Endothelial cell of umbilical vein (primary cell): ENCODE measurements around the gene OR6T1. TPM values are rescaled to one million over a fixed set of nuclear protein-coding genes. Genes with fewer than 3 reads are reported as not detected.

ENCODE experiments used
- BruUV-seq: library from RNA; stranded (reverse); fragments of 400-500 nt; replicated peaks from 2 replicates; lab custom pipeline; 2021; lab: Mats Ljungman, UMichigan
- CTCF ChIA-PET: fragments of 300-600, 350-600 bp; sonication (Branson Sonifier 250); formaldehyde crosslinking; loops from one replicate; lab custom pipeline; 2021; ENCODE audit warnings: antibody characterized with exemption, inconsistent platforms; lab: Charles Lee
- POLR2A ChIA-PET: fragments of 300-600, 350-600 bp; sonication (Branson Sonifier 250); formaldehyde crosslinking; loops from one replicate; lab custom pipeline; 2021; ENCODE audit warnings: antibody characterized with exemption, inconsistent platforms; lab: Charles Lee
- DNase-seq: peaks from one replicate; pipeline ENCODE4 v3.0.0-alpha.2; 2011; ENCODE audit warnings: low read depth, low spot score
- FAIRE-seq: peaks from 2 replicates; lab custom pipeline; 2011; peaks lifted over from hg19 to GRCh38; lab: Jason Lieb, UNC
- H2AFZ ChIP-seq: 2 replicates; pipeline ENCODE4 v1.6.0; 2012; ENCODE audit warnings: low read depth, low read length, control low read depth, inconsistent platforms
- H3K27ac ChIP-seq: 2 replicates; pipeline ENCODE4 v1.5.1; 2011; ENCODE audit warnings: low read depth, mild to moderate bottlenecking, control low read depth, low read length, moderate library complexity; ENCODE audit not compliant: insufficient read depth
- H3K27me3 ChIP-seq, 2 experiments: 2 replicates each; pipeline versions ENCODE4 v1.6.0 to v1.6.1; 2011; ENCODE audit warnings: low read length in 2 of 2, mixed read lengths in 1 of 2; ENCODE audit not compliant: control insufficient read depth in 2 of 2, insufficient read depth in 2 of 2
- H3K36me3 ChIP-seq, 2 experiments: 2 replicates in 1 of 2; 3 replicates in 1 of 2; pipeline ENCODE4 v1.5.1; 2011; ENCODE audit warnings: low read length in 2 of 2, mild to moderate bottlenecking in 1 of 2, moderate library complexity in 1 of 2; ENCODE audit not compliant: control insufficient read depth in 2 of 2, insufficient read depth in 2 of 2; ENCODE audit errors: extremely low read depth in 1 of 2
- H3K4me1 ChIP-seq: 3 replicates; pipeline ENCODE4 v1.5.1; 2011; ENCODE audit warnings: mild to moderate bottlenecking, low read length; ENCODE audit not compliant: control insufficient read depth, insufficient read depth; ENCODE audit errors: extremely low read depth
- H3K4me2 ChIP-seq: 2 replicates; pipeline ENCODE4 v1.6.1; 2011; ENCODE audit warnings: low read length, control low read depth, mixed read lengths; ENCODE audit not compliant: insufficient read depth
- H3K4me3 ChIP-seq, 3 experiments: fragments of 200-600 bp in 1 of 3; sonication (generic), shearing (Covaris generic) in 1 of 3; replicated peaks in 1 of 3; 2 replicates each; pipeline ENCODE4 v1.5.1; 2011 to 2016; ENCODE audit warnings: control low read depth in 3 of 3, low read length in 3 of 3, mild to moderate bottlenecking in 2 of 3, inconsistent platforms in 1 of 3, low read depth in 1 of 3, moderate library complexity in 1 of 3; ENCODE audit not compliant: insufficient read depth in 1 of 3
- H3K79me2 ChIP-seq: 2 replicates; pipeline ENCODE4 v1.6.0; 2012; ENCODE audit warnings: low read length, inconsistent platforms; ENCODE audit not compliant: control insufficient read depth, insufficient read depth
- H3K9ac ChIP-seq: replicated peaks from 2 replicates; pipeline ENCODE3; 2011; ENCODE audit warnings: low read length, control low read depth; ENCODE audit not compliant: insufficient read depth; ENCODE audit errors: extremely low read depth
- H3K9me1 ChIP-seq: replicated peaks from 3 replicates; pipeline ENCODE4 v1.6.0; 2011; ENCODE audit warnings: mild to moderate bottlenecking, low read length; ENCODE audit not compliant: control insufficient read depth, insufficient read depth; ENCODE audit errors: extremely low read depth
- H3K9me3 ChIP-seq: replicated peaks from 2 replicates; pipeline ENCODE4 v1.5.1; 2012; ENCODE audit warnings: low read length, inconsistent platforms; ENCODE audit not compliant: control insufficient read depth, insufficient read depth
- H4K20me1 ChIP-seq: replicated peaks from 2 replicates; pipeline ENCODE3; 2011; ENCODE audit warnings: mild to moderate bottlenecking, low read length; ENCODE audit not compliant: control insufficient read depth, insufficient read depth; ENCODE audit errors: extremely low read depth
- CTCF ChIP-seq, 2 donors: IDR thresholded peaks; 1 replicate in 1 of 2; 2 replicates in 1 of 2; pipeline ENCODE4 v1.5.1; 2011; ENCODE audit warnings: low read length in 2 of 2, mild to moderate bottlenecking in 2 of 2, moderate library complexity in 2 of 2, control low read depth in 1 of 2, inconsistent platforms in 1 of 2, low read depth in 1 of 2; ENCODE audit not compliant: insufficient read depth in 1 of 2; ENCODE audit errors: extremely low read depth in 1 of 2
- EZH2 ChIP-seq: IDR thresholded peaks from 2 replicates; pipeline ENCODE4 v1.6.1; 2012; ENCODE audit warnings: borderline replicate concordance, low read depth, mild to moderate bottlenecking, moderate library complexity, low read length, inconsistent platforms; ENCODE audit not compliant: severe bottlenecking
- FOS ChIP-seq: IDR thresholded peaks from 2 replicates; pipeline ENCODE4 v1.6.1; 2011; ENCODE audit warnings: mild to moderate bottlenecking, low read length, moderate library complexity, borderline replicate concordance; ENCODE audit not compliant: insufficient read depth
- GATA2 ChIP-seq: IDR thresholded peaks from 2 replicates; pipeline ENCODE4 v1.7.0; 2011; ENCODE audit warnings: low read depth, mild to moderate bottlenecking, moderate library complexity, mixed read lengths, low read length; ENCODE audit not compliant: insufficient read length, insufficient read depth
- JUN ChIP-seq: IDR thresholded peaks from 2 replicates; pipeline ENCODE4 v1.6.1; 2011; ENCODE audit warnings: borderline replicate concordance, low read depth; ENCODE audit not compliant: insufficient read length, insufficient read depth
- MAX ChIP-seq: IDR thresholded peaks from 2 replicates; pipeline ENCODE4 v1.6.1; 2011; ENCODE audit not compliant: insufficient read depth, insufficient read length
- MYC ChIP-seq: IDR thresholded peaks from one replicate; pipeline ENCODE4 v1.6.1; 2011; ENCODE audit warnings: mild to moderate bottlenecking, low read depth, low read length
- POLR2A ChIP-seq: IDR thresholded peaks from 2 replicates; pipeline ENCODE4 v1.6.1; 2012; ENCODE audit warnings: low read depth, mild to moderate bottlenecking, control low read depth, low read length
- POLR2AphosphoS5 ChIP-seq: IDR thresholded peaks from 2 replicates; pipeline ENCODE4 v1.6.1; 2012; ENCODE audit warnings: low read depth, mild to moderate bottlenecking, control low read depth, low read length, moderate library complexity; ENCODE audit not compliant: insufficient read depth
- dilution Hi-C: fragments of 300-500 bp; cut with MboI; formaldehyde crosslinking; loops from one replicate; pipeline ENCODE4 v1.15.0; 2019; ENCODE audit warnings: low sequenced_read_pairs; ENCODE audit not compliant: extremely low pct_ligation_motif_present
- intact Hi-C: fragments of 100-400 bp; cut with micrococcal nuclease; formaldehyde crosslinking; loops from one replicate; pipeline ENCODE4 v1.10.0; 2022
- polyA plus RNA-seq, 4 experiments: library from polyadenylated mRNA; depleted of rRNA in 3 of 4; stranded (reverse) in 3 of 4; unstranded in 1 of 4; fragments of >200 nt; gene quantifications; 2 replicates each; pipeline versions ENCODE4 v1.2.1 to v1.2.3, GENCODE V29; 2011 to 2012; ENCODE audit warnings: missing spikeins in 1 of 4
- total RNA-seq: library from RNA; stranded (reverse); gene quantifications from 2 replicates; pipeline ENCODE4 v1.2.3, GENCODE V29; 2021

The OR6T1 gene
- total and polyA plus RNA-seq, 2 donors (not counting 3 experiments of a cell fraction or from before 2014, with no cell fraction given) = not detected

GRCh38 chr11:123956752-123957151 lies 13.1 kb upstream of the OR6T1 start:
- H3K27me3 ChIP-seq = no peaks in the 10 kb centered on the region
- dilution Hi-C loops (no loop called here), intact Hi-C loops (no loop called here)
- H3K79me2 ChIP-seq = no peaks in the 10 kb centered on the region
- H4K20me1 ChIP-seq = no peaks in the 10 kb centered on the region
- no peak overlapping the region for H3K27ac ChIP-seq
- FAIRE-seq (no peak), DNase-seq (no peak)
- no peak overlapping the region for H3K4me2 ChIP-seq
- no peaks in the 10 kb centered on the region for H3K36me3 ChIP-seq
- no TSS peak for BruUV-seq
- no peak overlapping the region for H2AFZ ChIP-seq
- TF ChIP-seq MAX = no peak
- H3K9ac ChIP-seq = no peak overlapping the region
- CTCF ChIA-PET = no interaction called here
- no peaks in the 10 kb centered on the region for H3K9me1 ChIP-seq
- POLR2A ChIA-PET = no interaction called here
- H3K4me3 ChIP-seq = no peak overlapping the region
- H3K4me1 ChIP-seq = peaks cover 3% of the 10 kb centered on the region
- H3K9me3 ChIP-seq = no peaks in the 10 kb centered on the region

- no peak for FAIRE-seq
- dilution Hi-C loops = no loop called here
Measured at GRCh38 chr11:123945132-123945531, 1.5 kb upstream of the OR6T1 start.

More at GRCh38 chr11:123945132-123945531, 1.5 kb upstream of the OR6T1 start:
- Histone ChIP-seq H3K27ac (no peak overlapping the region), H4K20me1 (no peaks in the 10 kb centered on the region), H3K27me3 (peaks cover 0 to 4% of the 10 kb centered on the region in 2 experiments), H3K9ac (no peak overlapping the region), H3K79me2 (no peaks in the 10 kb centered on the region), H2AFZ (no peak overlapping the region), H3K4me1 (no peaks in the 10 kb centered on the region), H3K4me2 (no peak overlapping the region), H3K9me3 (no peaks in the 10 kb centered on the region), H3K9me1 (no peaks in the 10 kb centered on the region), H3K4me3 (no peak overlapping the region), H3K36me3 (no peaks in the 10 kb centered on the region)
- intact Hi-C loops = no loop called here
- no peak for DNase-seq
- BruUV-seq = no TSS peak
- ChIA-PET CTCF (interaction anchor here (1.4 kb wide), 1 partner anchor 127 kb away, joined by 4 read pairs; no protein-coding TSS in a partner anchor), POLR2A (no interaction called here)
- TF ChIP-seq MYC (no peak), JUN (no peak), FOS (no peak), EZH2 (no peak), GATA2 (no peak), MAX (no peak), CTCF (IDR thresholded peaks at IDR 0.05; ENCODE audit: extremely low read depth in 1 of 2, insufficient read depth in 1 of 2, low read depth in 1 of 2, low read length in 2 of 2) (no peak), POLR2A (no peak), POLR2AphosphoS5 (no peak)
